HEK293T (cell line): ENCODE data around the gene DHRS4.
"Not testable (repeated sequence)": the region's sequence is repeated elsewhere in the genome, so short reads cannot be mapped to it uniquely, and the experiment has no call there.

Experiments used
- BHLHE40 ChIP-seq: fragments of 450-650 bp; IDR thresholded peaks from 2 replicates; pipeline ENCODE4 v1.6.1; 2016; ENCODE audit warnings: mild to moderate bottlenecking, moderate library complexity, borderline replicate concordance
- ELF4 ChIP-seq: fragments of 450-650 bp; IDR thresholded peaks from 2 replicates; pipeline ENCODE4 v1.6.1; 2017; ENCODE audit warnings: antibody characterized with exemption
- FOXA1 ChIP-seq: fragments of 450-650 bp; IDR thresholded peaks from 2 replicates; pipeline ENCODE4 v1.6.1; 2016; ENCODE audit warnings: mild to moderate bottlenecking
- FOXM1 ChIP-seq: fragments of 450-650 bp; IDR thresholded peaks from 2 replicates; pipeline ENCODE4 v1.6.1; 2017; ENCODE audit warnings: mild to moderate bottlenecking, borderline replicate concordance
- HDGF ChIP-seq: fragments of 450-650 bp; IDR thresholded peaks from 2 replicates; pipeline ENCODE4 v1.6.1; 2017; ENCODE audit warnings: antibody characterized with exemption, borderline replicate concordance
- NFRKB ChIP-seq: fragments of 450-650 bp; IDR thresholded peaks from 2 replicates; pipeline ENCODE4 v1.6.1; 2016; ENCODE audit warnings: mild to moderate bottlenecking, moderate library complexity
- SP1 ChIP-seq: fragments of 450-650 bp; IDR thresholded peaks from 2 replicates; pipeline ENCODE4 v1.6.1; 2017
- SUZ12 ChIP-seq: fragments of 450-650 bp; IDR thresholded peaks from 2 replicates; pipeline ENCODE4 v1.6.1; 2016; ENCODE audit warnings: mild to moderate bottlenecking
- TARDBP ChIP-seq: fragments of 450-650 bp; IDR thresholded peaks from 2 replicates; pipeline ENCODE4 v1.6.1; 2016

DNA sequence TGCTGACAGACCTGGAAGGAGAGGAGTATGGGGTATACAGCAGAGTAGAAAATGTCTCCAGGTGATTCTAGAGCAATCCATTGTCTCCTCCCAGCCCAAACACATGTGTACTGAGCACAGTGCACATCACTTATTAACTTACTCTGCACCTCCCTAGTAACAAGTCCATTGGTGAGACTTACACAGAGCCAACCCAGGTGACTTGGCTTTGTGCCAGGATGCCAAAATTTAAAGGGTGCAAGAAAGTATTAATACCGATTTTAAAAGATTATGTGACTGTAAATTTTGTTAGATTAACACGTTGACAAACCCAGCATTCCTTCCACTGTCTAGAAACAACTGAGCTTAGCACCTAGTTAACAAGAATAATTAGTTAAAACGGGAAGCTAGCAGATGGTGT is 39.5 kb downstream of the DHRS4 start:
- TF ChIP-seq SP1, ELF4, HDGF, BHLHE40, TARDBP, SUZ12, FOXM1, NFRKB, FOXA1: not testable (repeated sequence)
